Stimulated activated CD8-positive, alpha-beta memory T cell treated with anti-CD3 and anti-CD28 coated beads, Interleukin-4, amount 100 ng/mL, for 4 hours (primary cell): ENCODE data around the gene LPCAT1.
A peak's percentile ranks its signal among the peaks of the same experiment; 100 is the strongest.

Source experiments
- DNase-seq, 2 donors: peaks; one replicate each; pipeline ENCODE4 v3.0.0-alpha.2; 2020; ENCODE audit warnings: low read depth in 2 of 2, low spot score in 1 of 2

The LPCAT1 gene

DNA sequence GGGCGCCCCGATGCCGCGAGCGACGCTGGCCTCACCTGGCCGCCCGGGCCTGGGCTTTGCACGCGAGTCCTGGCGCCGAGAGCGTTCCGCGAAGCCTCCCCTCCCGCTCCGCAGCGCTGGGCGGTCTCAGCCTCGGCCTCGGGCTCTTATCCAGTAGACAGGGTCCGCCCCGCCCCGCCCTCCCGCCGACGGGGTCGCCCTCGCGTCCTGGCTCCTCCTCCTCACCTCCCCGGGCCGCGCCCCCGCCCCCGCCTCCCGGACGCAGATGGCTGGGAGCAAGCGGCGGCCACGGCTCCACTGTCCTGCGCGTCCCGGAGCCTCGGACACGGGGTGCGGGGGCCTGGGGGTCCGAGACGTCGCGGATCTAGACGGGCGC, 78.5 kb downstream of the LPCAT1 start, which contains the start of gene SLC6A3:
Gene SLC6A3 (minus strand): TSS at position 128 of the 376 bp plus-strand sequence. CDS start 2,243 bp downstream, outside the sequence.
- peak in 1 of 2 donors; percentile 35 for DNase-seq

DNA sequence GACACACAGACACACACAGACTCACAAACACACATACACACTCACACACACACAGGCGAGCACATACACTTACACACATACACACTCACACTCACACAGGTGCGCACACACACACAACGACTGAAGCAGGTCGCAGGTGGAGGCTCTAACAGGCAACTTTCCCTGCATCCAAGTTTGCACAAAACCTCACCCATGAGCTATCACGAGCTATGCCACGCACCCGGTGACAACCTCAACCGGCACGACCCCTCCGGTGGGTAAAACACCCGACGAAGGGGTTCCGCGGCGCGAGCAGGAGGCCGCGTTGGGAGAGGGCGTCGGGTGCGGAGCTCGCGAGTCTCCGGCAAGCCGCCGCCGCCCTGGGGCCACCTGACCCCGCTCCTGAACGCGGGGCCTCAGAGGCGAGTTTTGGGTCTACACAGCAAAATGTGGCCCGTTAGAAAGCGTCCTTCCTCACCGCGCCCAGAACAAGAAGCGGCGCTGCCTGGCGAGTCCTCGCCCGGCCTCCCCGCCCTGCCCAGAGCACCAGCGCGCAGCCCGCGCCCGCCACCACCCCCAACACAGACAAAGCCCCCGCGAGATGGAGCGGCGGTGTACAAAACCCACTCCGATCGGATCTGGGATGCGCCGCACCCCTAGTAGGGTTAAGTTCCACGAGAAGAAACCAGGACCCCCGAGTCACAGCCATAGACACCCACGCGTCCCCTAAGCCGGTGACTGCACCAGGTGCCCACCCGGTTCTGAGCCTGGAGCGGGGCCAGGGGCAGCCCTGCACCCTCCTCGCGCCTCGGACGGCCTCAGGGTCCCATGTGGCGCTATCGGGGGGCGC, 79.2 kb downstream of the LPCAT1 start:
- no peak for DNase-seq

DNA sequence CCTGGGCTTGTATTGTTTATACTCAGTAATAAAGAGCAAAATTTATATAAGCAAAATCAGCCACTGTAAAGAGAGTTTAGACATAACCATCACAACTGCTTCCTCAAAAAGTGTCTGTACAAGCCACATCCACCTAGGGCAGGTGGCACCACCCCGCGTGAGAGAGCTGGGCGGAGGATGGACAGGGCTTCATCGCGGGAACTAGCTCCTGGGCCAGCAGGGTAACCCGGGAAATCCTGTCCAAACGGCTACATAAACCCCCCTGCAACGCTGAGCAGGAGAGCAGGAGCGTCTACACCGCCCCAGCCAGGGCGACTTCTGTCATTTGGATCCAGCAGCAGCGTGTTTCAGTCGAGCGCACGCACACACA, 79.8 kb downstream of the LPCAT1 start:
- DNase-seq = no peak

GRCh38 chr5:1443171-1443570, 80.6 kb downstream of the LPCAT1 start:
- DNase-seq = no peak

- no peak for DNase-seq
Observed at GRCh38 chr5:1442222-1443145, 81.3 kb downstream of the LPCAT1 start.

DNA sequence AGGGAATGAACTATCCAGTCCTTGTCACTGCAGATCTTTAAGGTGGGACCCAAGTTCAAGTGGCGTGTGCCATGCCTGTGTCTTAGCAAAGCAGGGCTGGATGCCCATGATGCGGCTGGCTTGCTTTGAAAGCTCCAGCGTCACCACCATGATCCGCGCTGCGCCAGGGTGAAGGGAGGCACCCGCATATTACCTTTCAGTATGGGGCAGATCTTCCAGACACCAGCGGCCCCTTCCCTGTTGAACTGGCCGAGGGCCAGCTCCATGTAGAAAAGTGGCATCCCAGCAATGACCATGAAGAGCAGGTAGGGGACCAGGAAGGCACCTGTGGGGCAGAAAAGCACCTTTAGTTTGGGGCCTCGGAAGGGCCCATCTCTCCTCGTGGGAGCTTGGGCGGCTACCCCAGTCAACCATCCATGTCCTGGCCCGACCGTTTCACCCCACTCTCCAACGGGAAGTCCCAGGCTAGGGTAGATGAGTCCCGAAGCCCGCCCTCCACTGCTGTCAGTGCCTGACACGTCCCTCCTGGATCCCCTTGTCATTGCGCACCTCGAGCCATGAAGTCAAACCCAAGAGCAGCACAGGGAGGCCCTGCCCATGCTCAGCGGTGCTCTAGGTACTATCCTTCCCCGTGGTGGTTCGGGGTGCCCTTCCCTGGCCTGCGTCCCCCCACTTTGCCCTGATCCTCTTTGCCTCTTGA, 82.4 kb downstream of the LPCAT1 start:
- no peak for DNase-seq

DNA sequence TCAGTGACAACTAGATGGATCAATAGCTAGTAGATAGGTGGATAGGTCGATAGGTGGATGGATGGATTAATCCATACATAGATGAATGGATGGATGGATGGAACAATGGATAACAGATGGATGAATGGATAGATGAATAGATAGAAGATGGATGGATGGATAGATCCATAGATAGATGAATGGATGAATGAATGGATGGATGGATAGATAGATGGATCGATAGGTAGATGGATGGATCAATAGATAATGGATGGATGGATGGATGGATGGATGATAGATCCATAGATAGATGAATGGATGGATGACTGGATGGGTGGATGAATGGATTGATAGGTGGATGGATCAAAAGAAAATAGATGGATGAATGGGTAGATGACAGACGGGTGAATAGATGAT, 83.7 kb downstream of the LPCAT1 start:
- DNase-seq = no peak

DNA sequence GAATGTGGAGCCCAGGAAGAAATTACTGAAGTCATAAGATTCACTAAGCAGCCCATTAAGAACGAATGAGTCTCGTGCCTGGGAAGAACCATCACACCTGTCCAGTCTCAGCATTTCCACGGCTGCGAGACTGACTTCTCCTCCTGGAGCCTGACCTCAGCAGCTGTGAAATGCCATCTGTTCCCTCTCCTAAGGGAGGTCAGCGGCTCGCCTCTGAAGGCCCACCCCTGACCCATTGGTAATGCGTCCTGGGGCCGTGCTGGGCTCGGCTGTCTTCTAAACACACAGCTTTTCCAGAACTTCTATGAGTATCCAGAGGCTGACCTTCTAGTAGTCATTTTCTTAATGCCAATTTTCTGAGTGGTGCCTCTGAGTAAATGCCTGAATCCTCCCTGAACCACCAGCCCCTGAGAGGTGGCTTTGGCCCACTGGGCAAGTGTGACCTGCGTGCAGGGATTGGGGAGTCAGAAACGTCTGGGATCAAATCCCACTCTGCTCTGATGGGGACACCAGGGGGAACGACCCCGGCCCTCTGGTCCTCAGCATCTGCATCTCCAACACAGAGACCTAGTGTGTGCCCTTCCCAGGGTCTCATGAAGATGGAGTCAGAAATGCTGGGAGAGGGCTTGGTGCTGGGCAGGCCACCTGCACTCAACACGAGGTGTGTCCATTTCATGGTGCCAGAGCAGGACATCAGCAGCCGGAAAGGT, 84.2 kb downstream of the LPCAT1 start:
- DNase-seq = no peak

GRCh38 chr5:1438871-1439270, 84.9 kb downstream of the LPCAT1 start:
- no peak for DNase-seq

GRCh38 chr5:1437876-1438559, 85.7 kb downstream of the LPCAT1 start:
- DNase-seq = no peak

DNA sequence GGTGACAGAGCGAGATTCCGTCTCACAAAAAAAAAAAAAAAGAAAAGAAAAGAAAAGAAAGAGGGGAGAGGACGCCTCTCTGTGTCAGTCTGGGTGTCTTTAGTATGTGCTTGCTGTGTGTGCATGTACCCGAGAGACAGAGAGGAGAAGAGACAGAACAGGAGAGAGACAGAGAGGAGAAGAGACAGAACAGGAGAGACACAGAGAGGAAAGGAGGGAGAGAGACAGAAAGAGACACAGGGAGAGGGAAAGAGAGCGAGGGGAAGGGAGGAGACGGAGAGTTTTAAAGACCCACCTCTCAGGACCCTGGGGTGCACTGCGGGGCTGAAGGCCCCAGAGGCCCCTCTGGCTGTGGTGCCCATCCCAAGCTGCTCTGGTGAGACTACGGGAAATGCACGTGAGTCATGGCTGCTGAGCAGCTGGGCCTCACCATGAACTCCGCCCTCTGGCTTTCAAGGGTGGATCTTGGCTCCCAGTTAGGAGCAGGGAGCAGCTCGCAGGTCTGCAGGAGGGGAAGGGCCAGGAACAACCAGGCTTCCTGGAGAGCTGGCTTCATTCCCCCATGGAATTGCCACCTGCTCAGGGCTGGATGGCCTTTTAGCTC, 86.4 kb downstream of the LPCAT1 start:
- DNase-seq = no peak

- DNase-seq = no peak
Observed at GRCh38 chr5:1436681-1437080, 87.1 kb downstream of the LPCAT1 start.

DNA sequence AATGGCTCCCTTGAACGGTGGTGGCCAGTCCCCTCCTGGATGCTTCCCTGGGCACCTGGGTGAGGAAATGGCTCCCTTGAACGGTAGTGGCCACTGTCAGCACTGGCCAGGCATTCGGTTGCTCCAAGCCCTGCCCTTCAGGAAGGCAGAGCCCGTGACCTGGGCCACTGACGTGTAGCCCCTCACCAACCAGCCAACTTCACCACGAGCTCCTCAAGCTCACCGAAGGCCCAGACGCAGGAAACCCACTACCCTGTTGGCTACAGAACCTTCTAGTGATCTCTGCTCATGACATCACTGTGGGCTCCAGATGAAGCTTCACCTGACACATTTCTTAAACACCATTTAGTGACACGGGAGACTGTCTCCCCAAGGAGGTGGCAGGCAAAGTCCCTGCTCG, 87.7 kb downstream of the LPCAT1 start:
- no peak for DNase-seq

GRCh38 chr5:1435369-1435768, 88.4 kb downstream of the LPCAT1 start:
- DNase-seq = no peak

GRCh38 chr5:1432296-1432695, 91.5 kb downstream of the LPCAT1 start:
- no peak for DNase-seq

DNA sequence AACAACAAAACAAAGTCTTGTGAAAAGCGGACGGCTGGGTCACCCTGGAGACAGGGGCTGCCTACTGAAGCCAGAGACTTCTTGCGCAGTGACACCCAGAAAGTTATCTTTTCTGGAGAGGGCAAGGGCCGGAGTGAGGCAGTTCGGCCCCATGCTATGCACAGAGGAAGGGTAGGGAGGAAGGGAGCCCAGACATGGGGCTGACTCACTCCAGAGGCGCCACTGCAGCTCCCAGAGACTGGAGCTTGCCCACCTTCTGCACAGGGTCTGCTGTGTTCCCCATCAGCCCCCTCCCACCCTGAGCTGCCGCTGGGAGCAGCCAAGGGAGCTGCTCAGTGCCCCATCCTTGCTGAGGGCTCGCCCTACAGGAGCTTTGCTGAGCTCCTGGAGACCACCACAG, 91.9 kb downstream of the LPCAT1 start:
- no peak for DNase-seq

DNA sequence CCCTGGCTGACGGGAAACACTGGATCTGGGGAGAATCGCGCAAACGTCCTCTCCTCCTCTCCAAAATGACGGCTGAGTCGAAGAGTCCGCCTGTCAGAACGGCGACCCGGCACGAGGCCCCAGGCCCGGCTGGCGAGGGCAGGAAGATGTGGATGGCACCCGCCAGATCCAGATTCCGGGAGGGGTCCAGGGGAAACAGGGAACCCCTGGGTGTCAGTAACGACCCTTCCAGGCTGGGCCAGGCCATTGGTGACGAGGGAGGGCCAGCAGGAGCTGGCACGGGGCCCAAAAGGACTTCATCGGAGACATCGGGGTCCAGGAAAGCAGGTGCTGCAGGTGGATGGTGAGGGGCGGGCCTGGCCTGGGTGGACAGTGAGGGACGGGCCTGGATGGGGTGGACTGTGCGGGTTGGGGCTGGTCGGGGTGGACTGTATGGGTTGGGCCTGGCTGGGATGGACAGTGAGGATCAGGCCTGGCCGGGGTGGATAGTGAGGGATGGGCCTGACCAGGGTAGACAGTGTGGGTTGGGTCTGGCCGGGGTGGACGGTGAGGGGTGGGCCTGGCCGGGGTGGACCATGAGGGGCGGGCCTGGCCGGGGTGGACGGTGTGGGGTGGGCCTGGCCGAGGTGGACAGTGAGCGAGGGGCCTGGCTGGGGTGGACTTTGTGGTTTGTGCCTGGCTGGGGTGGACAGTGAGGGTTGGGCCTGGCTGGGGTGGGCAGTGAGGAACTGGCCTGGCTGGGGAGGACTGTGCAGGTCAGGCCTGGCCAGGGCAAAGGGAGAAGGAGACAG, 92.5 kb downstream of the LPCAT1 start:
- no peak for DNase-seq

GRCh38 chr5:1430121-1430795, 93.5 kb downstream of the LPCAT1 start:
- no peak for DNase-seq

DNA sequence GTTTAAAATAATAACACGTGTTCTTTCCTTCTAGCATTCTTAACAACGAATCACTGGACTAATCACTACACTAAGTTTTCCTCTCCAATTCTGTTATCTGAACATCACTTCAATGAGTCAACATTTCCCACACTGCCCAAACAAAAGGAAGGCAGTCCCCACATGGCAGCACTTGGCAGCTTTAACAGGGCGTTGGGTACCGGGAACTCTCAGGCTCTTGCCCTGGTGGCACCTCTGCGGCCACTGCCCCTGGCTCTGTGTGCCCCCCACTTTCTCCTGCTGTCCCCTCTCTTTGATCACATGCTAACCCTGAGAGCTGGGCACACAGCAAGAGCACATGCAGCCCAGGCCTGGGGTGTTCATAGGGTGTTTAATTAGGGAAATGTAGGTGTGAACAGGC, 94.3 kb downstream of the LPCAT1 start:
- no peak for DNase-seq
